HG03060 (cell line): ENCODE data around the gene ITGB6.

Source experiments
- ATAC-seq: cut with Tn5 transposase; IDR thresholded peaks from one replicate; pipeline ENCODE4 v1.9.1; 2021; ENCODE audit warnings: low read depth, moderate number of reproducible peaks; ENCODE audit not compliant: unreplicated experiment

ITGB6 gene

GRCh38 chr2:160199683-160200389 is at the start of gene ITGB6:
ITGB6 (minus strand) TSS chr2:160200272; CDS start chr2:160200063, 209 bp downstream.
- no peak for ATAC-seq

- no peak for ATAC-seq
Observed at GRCh38 chr2:160247296-160248035, 47.4 kb upstream of the ITGB6 start.

GRCh38 chr2:160246356-160246755 is 46.3 kb upstream of the ITGB6 start:
- ATAC-seq, result no peak

GRCh38 chr2:160245614-160246155 is 45.6 kb upstream of the ITGB6 start:
- no peak for ATAC-seq

- ATAC-seq, result no peak
Observed at GRCh38 chr2:160242893-160243564, 43.0 kb upstream of the ITGB6 start.

GRCh38 chr2:160241251-160242137 is 41.4 kb upstream of the ITGB6 start:
- no peak for ATAC-seq

- no peak for ATAC-seq
Observed at GRCh38 chr2:160239436-160239835, 39.4 kb upstream of the ITGB6 start.

- ATAC-seq, result no peak
Observed at GRCh38 chr2:160238392-160238791, 38.3 kb upstream of the ITGB6 start.

GRCh38 chr2:160232905-160233475 is 32.9 kb upstream of the ITGB6 start:
- no peak for ATAC-seq

- ATAC-seq, result no peak
Observed at GRCh38 chr2:160229591-160229990, 29.5 kb upstream of the ITGB6 start.

- ATAC-seq, result no peak
Observed at GRCh38 chr2:160228141-160228917, 28.3 kb upstream of the ITGB6 start.

GRCh38 chr2:160227293-160227915 is 27.3 kb upstream of the ITGB6 start:
- no peak for ATAC-seq

GRCh38 chr2:160226367-160226766 is 26.3 kb upstream of the ITGB6 start:
- ATAC-seq, result no peak

- ATAC-seq, result no peak
Observed at GRCh38 chr2:160225722-160226121, 25.6 kb upstream of the ITGB6 start.

- peak; percentile 10 for ATAC-seq
Observed at GRCh38 chr2:160224507-160224906, 24.4 kb upstream of the ITGB6 start.

- peak; percentile 97 for ATAC-seq
Observed at GRCh38 chr2:160224060-160224459, 24.0 kb upstream of the ITGB6 start.

- ATAC-seq, result no peak
Observed at GRCh38 chr2:160223560-160223959, 23.5 kb upstream of the ITGB6 start.

- ATAC-seq, result no peak
Observed at GRCh38 chr2:160222546-160223283, 22.6 kb upstream of the ITGB6 start.
